T47D (cell line): ENCODE data around the gene RPS6KA2.

ENCODE experiments used
- DNase-seq, 2 experiments: peaks; one replicate each; pipeline versions ENCODE4 v3.0.0 to v3.0.0-alpha.2; 2011 to 2012; ENCODE audit warnings: low read depth in 1 of 2, low spot score in 1 of 2
- JUND ChIP-seq: IDR thresholded peaks from 2 replicates; pipeline ENCODE4 v1.6.1; 2012; ENCODE audit warnings: low read depth
- in situ Hi-C: cut with HindIII; loops from 2 replicates; pipeline ENCODE4 v1.10.0; 2016; ENCODE audit warnings: low sequenced_read_pairs, low pct_unique_long_range_greater_than_20kb

Gene RPS6KA2

GRCh38 chr6:166485651-166486535 is 141.2 kb downstream of the RPS6KA2 start:
- TF ChIP-seq JUND, result no peak
- in situ Hi-C loops, result no loop called here
- no peak for DNase-seq

GRCh38 chr6:166484863-166485262 is 142.2 kb downstream of the RPS6KA2 start:
- DNase-seq, result no peak
- in situ Hi-C loops, result no loop called here
- TF ChIP-seq JUND, result no peak

- TF ChIP-seq JUND, result no peak
- no peak for DNase-seq
- in situ Hi-C loops, result no loop called here
Measured at GRCh38 chr6:166483573-166484250, 143.3 kb downstream of the RPS6KA2 start.

GRCh38 chr6:166483026-166483425 is 144.0 kb downstream of the RPS6KA2 start:
- in situ Hi-C loops, result no loop called here
- no peak for DNase-seq
- TF ChIP-seq JUND, result no peak

- no peak for DNase-seq
- in situ Hi-C loops, result no loop called here
- no peak for TF ChIP-seq JUND
Measured at GRCh38 chr6:166478782-166479592, 148.1 kb downstream of the RPS6KA2 start.

- TF ChIP-seq JUND, result no peak
- no peak for DNase-seq
- in situ Hi-C loops, result no loop called here
Measured at GRCh38 chr6:166477647-166478365, 149.2 kb downstream of the RPS6KA2 start.

- DNase-seq, result no peak
- no peak for TF ChIP-seq JUND
- in situ Hi-C loops, result no loop called here
Measured at GRCh38 chr6:166476634-166477215, 150.3 kb downstream of the RPS6KA2 start.

GRCh38 chr6:166476061-166476591 is 150.9 kb downstream of the RPS6KA2 start:
- TF ChIP-seq JUND, result no peak
- DNase-seq, result no peak
- in situ Hi-C loops, result no loop called here

- no peak for TF ChIP-seq JUND
- in situ Hi-C loops, result no loop called here
- DNase-seq, result no peak
Measured at GRCh38 chr6:166474721-166475565, 152.1 kb downstream of the RPS6KA2 start.

- TF ChIP-seq JUND, result no peak
- DNase-seq, result no peak
- in situ Hi-C loops, result no loop called here
Measured at GRCh38 chr6:166473886-166474571, 153.0 kb downstream of the RPS6KA2 start.

- in situ Hi-C loops, result no loop called here
Measured at GRCh38 chr6:166472636-166473035, 154.4 kb downstream of the RPS6KA2 start.

More at GRCh38 chr6:166472636-166473035, 154.4 kb downstream of the RPS6KA2 start:
- TF ChIP-seq JUND, result no peak
- no peak for DNase-seq
